DMS79 treated with DMSO at 0.1 percent for 48 hours (cell line): Measurements from ENCODE around the gene CKB.
"Not testable (repeated sequence)": the region's sequence is repeated elsewhere in the genome, so short reads cannot be mapped to it uniquely, and the experiment has no call there.

Experiments used
- DNase-seq: peaks from one replicate; lab custom pipeline; 2025; lab: John Stamatoyannopoulos, UW

CKB gene

GRCh38 chr14:103526247-103526913, 3.8 kb upstream of the CKB start:
- no peak for DNase-seq

GRCh38 chr14:103525430-103526246, 3.0 kb upstream of the CKB start:
- not testable (repeated sequence) for DNase-seq

- DNase-seq, result no peak
These were observed 1.6 kb upstream of the CKB start for GRCh38 chr14:103524002-103524935.

GRCh38 chr14:103523575-103523954, 935 bp upstream of the CKB start:
- DNase-seq, result no peak

GRCh38 chr14:103521951-103522563, 573 bp downstream of the CKB start:
- DNase-seq, result peak; percentile 52

- DNase-seq, result no peak
These were observed 1.1 kb downstream of the CKB start for GRCh38 chr14:103521438-103521950.

GRCh38 chr14:103520657-103521437, 1.8 kb downstream of the CKB start:
- peak; percentile 86 for DNase-seq

GRCh38 chr14:103520269-103520656, 2.4 kb downstream of the CKB start:
- no peak for DNase-seq

GRCh38 chr14:103519837-103520212, 2.8 kb downstream of the CKB start:
- peak; percentile 70 for DNase-seq

GRCh38 chr14:103519043-103519836, 3.4 kb downstream of the CKB start:
- DNase-seq, result no peak

- peak; percentile 19 for DNase-seq
These were observed 4.1 kb downstream of the CKB start for GRCh38 chr14:103518422-103519042.

GRCh38 chr14:103517721-103518421, 4.8 kb downstream of the CKB start:
- no peak for DNase-seq

GRCh38 chr14:103517174-103517566, 5.5 kb downstream of the CKB start:
- no peak for DNase-seq

GRCh38 chr14:103516426-103517173, 6.0 kb downstream of the CKB start:
- no peak for DNase-seq

- DNase-seq, result peak; percentile 57
These were observed 7.8 kb downstream of the CKB start for GRCh38 chr14:103514596-103515421.

- peak; percentile 98 for DNase-seq
These were observed 9.7 kb downstream of the CKB start for GRCh38 chr14:103512701-103513611.
